SK-N-SH treated with all-trans-retinoic acid at 6 μM for 48 hours (cell line): Measurements from ENCODE around the gene COL1A2.

Source experiments
- ATAC-seq: fragments of 200-7000 bp; cut with Tn5 transposase; 3 replicates; pipeline ENCODE4 v1.9.1; 2020; ENCODE audit warnings: mild to moderate bottlenecking, moderate library complexity
- ARNTL ChIP-seq: fragments of 450-650 bp; formaldehyde crosslinking; IDR thresholded peaks from 2 replicates; pipeline ENCODE4 v1.5.0; 2020; ENCODE audit warnings: low read depth, mild to moderate bottlenecking, moderate library complexity, borderline replicate concordance
- BACH2 ChIP-seq: fragments of 250-450 bp; sonication (Bioruptor Pico); IDR thresholded peaks from 2 replicates; pipeline ENCODE4 v1.9.0; 2021; ENCODE audit warnings: mild to moderate bottlenecking, borderline replicate concordance
- CREB5 ChIP-seq: fragments of 250-450 bp; sonication (Bioruptor Pico); IDR thresholded peaks from 2 replicates; pipeline ENCODE4 v1.5.1; 2020; ENCODE audit warnings: low read depth, mild to moderate bottlenecking, moderate library complexity
- CSRNP3 ChIP-seq: fragments of 250-450 bp; sonication (Bioruptor Pico); IDR thresholded peaks from 2 replicates; pipeline ENCODE4 v1.5.1; 2021; ENCODE audit warnings: mild to moderate bottlenecking, moderate library complexity
- ESRRG ChIP-seq: fragments of 250-450 bp; sonication (Bioruptor Pico); IDR thresholded peaks from 2 replicates; pipeline ENCODE4 v1.6.1; 2021; ENCODE audit warnings: mild to moderate bottlenecking
- ISL1 ChIP-seq: fragments of 250-450 bp; sonication (Bioruptor Pico); IDR thresholded peaks from 2 replicates; pipeline ENCODE4 v2.1.2; 2022; ENCODE audit warnings: mild to moderate bottlenecking, moderate library complexity
- OSR1 ChIP-seq: fragments of 250-450 bp; sonication (Bioruptor Pico); IDR thresholded peaks from 2 replicates; pipeline ENCODE4 v1.8.0; 2022; ENCODE audit warnings: moderate library complexity, mild to moderate bottlenecking, inconsistent platforms
- POU6F1 ChIP-seq: fragments of 250-450 bp; sonication (Bioruptor Pico); IDR thresholded peaks from 2 replicates; pipeline ENCODE4 v1.8.0; 2021; ENCODE audit warnings: low read depth, mild to moderate bottlenecking, moderate library complexity, borderline replicate concordance
- PPARA ChIP-seq: fragments of 250-450 bp; sonication (Bioruptor Pico); IDR thresholded peaks from 2 replicates; pipeline ENCODE4 v1.5.0; 2020; ENCODE audit warnings: mild to moderate bottlenecking, borderline replicate concordance
- RARB ChIP-seq: fragments of 250-450 bp; sonication (Bioruptor Pico); IDR thresholded peaks from 2 replicates; pipeline ENCODE4 v1.8.0; 2021; ENCODE audit warnings: mild to moderate bottlenecking, moderate library complexity
- SNAI2 ChIP-seq: fragments of 250-450 bp; sonication (Bioruptor Pico); IDR thresholded peaks from 2 replicates; pipeline ENCODE4 v1.5.0; 2020; ENCODE audit warnings: mild to moderate bottlenecking, moderate library complexity
- TCF4 ChIP-seq: fragments of 250-450 bp; sonication (Bioruptor Pico); IDR thresholded peaks from 2 replicates; pipeline ENCODE4 v1.8.0; 2021; ENCODE audit warnings: mild to moderate bottlenecking, moderate library complexity, borderline replicate concordance
- TOX ChIP-seq: fragments of 250-450 bp; sonication (Bioruptor Pico); IDR thresholded peaks from 2 replicates; pipeline ENCODE4 v1.8.0; 2021; ENCODE audit warnings: mild to moderate bottlenecking, moderate library complexity, borderline replicate concordance
- TSHZ2 ChIP-seq: fragments of 250-450 bp; sonication (Bioruptor Pico); IDR thresholded peaks from 2 replicates; pipeline ENCODE4 v1.5.0; 2020; ENCODE audit warnings: mild to moderate bottlenecking, moderate library complexity
- ZFP30 ChIP-seq: fragments of 450-650 bp; formaldehyde crosslinking; IDR thresholded peaks from 2 replicates; pipeline ENCODE4 v1.5.0; 2022; ENCODE audit warnings: mild to moderate bottlenecking, moderate library complexity
- ZNF565 ChIP-seq: fragments of 450-650 bp; formaldehyde crosslinking; conservative IDR thresholded peaks from 2 replicates; pipeline ENCODE4 v1.5.0; 2020; ENCODE audit warnings: low read depth, mild to moderate bottlenecking, moderate library complexity
- ZNF70 ChIP-seq: fragments of 450-650 bp; formaldehyde crosslinking; IDR thresholded peaks from 2 replicates; pipeline ENCODE4 v1.5.0; 2020; ENCODE audit warnings: mild to moderate bottlenecking, moderate library complexity

The COL1A2 gene

GRCh38 chr7:94472608-94473007 lies 77.9 kb downstream of the COL1A2 start (continued):
- TF ChIP-seq CSRNP3: no peak
- no peak for TF ChIP-seq BACH2 (CRISPR knock-in tag)
- no peak for TF ChIP-seq RARB (CRISPR knock-in tag)
- TF ChIP-seq ARNTL: no peak
- no peak for TF ChIP-seq SNAI2 (CRISPR knock-in tag)
- TF ChIP-seq ZNF70 (CRISPR knock-in tag): no peak
- TF ChIP-seq ZNF565 (CRISPR knock-in tag): no peak
- TF ChIP-seq, all 23 proteins: peak for 0

- no peak for TF ChIP-seq SNAI2 (CRISPR knock-in tag)
- no peak for TF ChIP-seq ISL1 (CRISPR knock-in tag)
- TF ChIP-seq POU6F1 (CRISPR knock-in tag): no peak
- TF ChIP-seq TSHZ2 (CRISPR knock-in tag): no peak
- TF ChIP-seq ZNF70 (CRISPR knock-in tag): no peak
- no peak for TF ChIP-seq BACH2 (CRISPR knock-in tag)
- TF ChIP-seq PPARA: no peak
- no peak for TF ChIP-seq CREB5 (CRISPR knock-in tag)
- no peak for ATAC-seq
Measured at GRCh38 chr7:94476251-94476840, 81.7 kb downstream of the COL1A2 start.

GRCh38 chr7:94477878-94478277 lies 83.2 kb downstream of the COL1A2 start:
- no peak for ATAC-seq
- TF ChIP-seq CREB5 (CRISPR knock-in tag): no peak
- no peak for TF ChIP-seq ESRRG (CRISPR knock-in tag)
- TF ChIP-seq ZFP30 (CRISPR knock-in tag): no peak
- no peak for TF ChIP-seq BACH2 (CRISPR knock-in tag)
- no peak for TF ChIP-seq ARNTL
- TF ChIP-seq CSRNP3: no peak
- no peak for TF ChIP-seq OSR1
- TF ChIP-seq TCF4 (CRISPR knock-in tag): no peak
- no peak for TF ChIP-seq SNAI2 (CRISPR knock-in tag)
- TF ChIP-seq POU6F1 (CRISPR knock-in tag): no peak
- TF ChIP-seq TOX (CRISPR knock-in tag): no peak
- TF ChIP-seq, all 23 proteins: peak for 0
